ENCODE data around the gene SND1. TPM values are rescaled to one million over a fixed set of nuclear protein-coding genes. Genes with fewer than 3 reads are reported as not detected.

Gene SND1
- polyA plus RNA-seq, 4 donors = 142 to 159 (median 148) TPM

Other genes starting within 250 kb of the SND1 start
- 10 to 100 TPM; 14.9 to 15.7 (median 15.2) TPM for gene GCC1, start 66.6 kb upstream of the SND1 start, polyA plus RNA-seq (ENCODE audit: insufficient read length in 4 of 4)
- 100 to 1,000 TPM; 184 to 239 (median 190) TPM for gene ARF5, start 63.8 kb upstream of the SND1 start, polyA plus RNA-seq (ENCODE audit: insufficient read length in 4 of 4)
- under 1 TPM in 3 of 4 donors, not detected in 1; 0.14 to 0.39 (median 0.19) TPM for gene FSCN3, start 58.5 kb upstream of the SND1 start, polyA plus RNA-seq (ENCODE audit: insufficient read length in 4 of 4)
- not detected for gene PAX4, start 34.1 kb upstream of the SND1 start, polyA plus RNA-seq (ENCODE audit: insufficient read length in 4 of 4)

Data from right renal pelvis (tissue), 4 donors.